Fibroblast of peridontal ligament (primary cell): Measurements from ENCODE around the gene PDZK1.
"Not testable (repeated sequence)": the region's sequence is repeated elsewhere in the genome, so short reads cannot be mapped to it uniquely, and the experiment has no call there.

Experiments used
- DNase-seq: peaks from one replicate; pipeline ENCODE4 v3.0.0-alpha.2; 2010; ENCODE audit errors: extremely low read depth

PDZK1 gene

DNA sequence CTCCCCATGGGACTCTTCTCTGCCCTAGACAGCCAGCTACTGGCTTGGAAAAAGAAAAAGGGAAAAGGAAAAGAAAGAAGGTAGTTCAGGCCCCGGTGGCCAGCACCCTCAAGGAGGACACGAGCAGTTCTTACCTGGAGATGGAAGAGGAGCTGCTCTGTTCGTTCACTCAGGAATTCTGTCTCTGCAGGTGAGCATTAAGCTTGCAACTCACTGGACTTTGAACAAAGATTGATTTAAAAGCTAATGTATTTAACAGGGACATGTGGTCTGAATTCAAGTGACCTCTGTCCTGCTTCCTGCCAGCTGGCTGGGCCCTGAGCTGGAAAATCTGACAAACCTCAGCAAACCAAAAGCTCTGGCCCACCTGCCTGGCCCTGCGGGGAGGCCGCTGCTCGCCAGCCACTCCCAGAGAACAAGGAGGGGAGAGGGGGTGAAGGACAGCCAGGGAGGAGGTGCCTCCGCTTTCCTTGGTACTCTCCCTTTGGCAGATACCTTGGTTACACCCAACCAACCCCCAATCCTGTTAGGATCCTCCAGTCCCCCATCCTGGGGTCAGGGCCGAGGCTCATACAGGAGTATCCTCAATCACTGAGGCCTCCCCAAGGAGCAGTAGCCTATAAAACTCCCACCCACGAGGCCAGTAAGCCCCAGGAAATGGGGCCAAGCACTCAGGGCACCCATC lies at the start of gene PDZK1:
TSS of gene PDZK1 (minus strand) at position 186 of the 685 bp plus-strand sequence. CDS start 19,347 bp downstream, outside the sequence.
- no peak for DNase-seq

GRCh38 chr1:145751491-145752037 lies 44.4 kb upstream of the PDZK1 start:
- peak; percentile 99 for DNase-seq

DNA sequence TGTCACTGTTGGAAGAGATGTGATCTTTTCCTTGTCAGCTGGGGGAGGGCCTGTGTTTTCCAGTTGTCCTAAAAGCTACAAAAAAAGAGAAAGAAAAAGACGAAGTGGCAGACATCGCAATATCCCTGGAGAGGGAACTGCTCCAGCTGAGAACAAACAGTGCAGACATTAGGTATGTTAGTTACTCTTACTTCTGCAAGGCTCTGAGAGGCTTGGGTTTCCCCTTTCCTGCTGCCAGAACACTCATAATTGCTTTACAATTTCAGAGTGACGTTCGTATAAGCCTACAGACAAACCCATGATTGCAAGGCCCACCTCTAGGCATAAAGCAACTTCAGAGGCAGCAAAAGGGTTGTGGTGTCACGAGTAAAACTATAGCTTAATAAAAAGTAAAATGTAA lies 43.3 kb upstream of the PDZK1 start:
- DNase-seq, result peak; percentile 75

- DNase-seq, result no peak
Measured at GRCh38 chr1:145747398-145748247, 40.5 kb upstream of the PDZK1 start.

GRCh38 chr1:145740269-145740668 lies 33.1 kb upstream of the PDZK1 start:
- peak; percentile 92 for DNase-seq

DNA sequence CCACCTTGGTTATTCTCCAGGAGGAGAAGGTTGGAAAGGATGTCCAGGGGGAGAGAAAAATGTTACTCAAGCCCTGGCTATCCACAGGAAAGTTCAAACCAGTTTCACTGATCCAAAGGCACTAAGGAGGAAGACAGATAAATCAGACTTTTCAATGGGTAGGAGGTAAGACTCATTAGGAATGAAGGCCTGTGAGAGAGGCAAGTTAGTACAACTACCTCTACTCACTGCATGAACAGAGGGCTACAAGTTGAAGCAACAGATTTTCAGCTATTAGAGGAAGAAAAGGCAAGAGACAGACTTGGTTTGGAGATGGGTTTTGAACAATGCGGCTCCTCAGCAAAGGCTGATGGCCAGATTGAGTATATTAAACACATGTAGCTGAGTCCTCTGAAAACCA lies 29.0 kb upstream of the PDZK1 start:
- no peak for DNase-seq

- no peak for DNase-seq
Measured at GRCh38 chr1:145730900-145731299, 23.7 kb upstream of the PDZK1 start.

DNA sequence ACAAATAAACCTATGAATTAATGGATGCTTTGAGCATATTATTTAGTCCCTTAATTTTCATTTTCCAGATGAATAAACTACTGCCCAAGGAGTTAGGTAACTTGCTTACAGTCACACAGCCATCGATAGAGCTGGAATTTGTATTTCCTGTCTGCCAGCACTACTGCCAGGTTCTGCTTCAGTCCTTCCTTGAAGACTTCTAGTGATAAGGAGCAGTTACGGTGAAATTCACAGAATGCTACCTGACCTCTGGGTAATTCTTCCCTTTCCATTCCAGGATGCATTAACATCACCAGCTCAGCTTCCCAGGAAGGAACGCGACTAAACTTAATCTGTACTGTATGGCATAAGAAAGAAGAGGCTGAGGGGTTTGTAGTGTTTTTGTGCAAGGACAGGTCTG lies 23.3 kb upstream of the PDZK1 start:
- DNase-seq, result no peak

- peak; percentile 60 for DNase-seq
Measured at GRCh38 chr1:145729666-145730436, 22.7 kb upstream of the PDZK1 start.

- DNase-seq, result peak; percentile 41
Measured at GRCh38 chr1:145729196-145729595, 22.0 kb upstream of the PDZK1 start.

DNA sequence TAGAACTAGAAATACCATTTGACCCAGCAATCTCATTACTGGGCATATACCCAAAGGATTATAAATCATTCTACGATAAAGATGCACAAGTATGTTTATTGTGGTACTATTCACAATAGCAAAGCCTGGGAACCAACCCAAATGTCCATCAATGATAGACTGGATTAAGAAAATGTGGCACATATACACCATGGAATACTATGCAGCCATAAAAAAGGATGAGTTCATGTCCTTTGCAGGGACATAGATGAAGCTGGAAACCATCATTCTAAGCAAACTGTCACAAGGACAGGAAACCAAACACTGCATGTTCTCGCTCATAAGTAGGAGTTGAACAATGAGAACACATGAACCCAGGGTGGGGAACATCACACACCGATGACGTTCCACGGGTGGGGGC lies 19.0 kb upstream of the PDZK1 start:
- not testable (repeated sequence) for DNase-seq

- DNase-seq, result peak; percentile 43
Measured at GRCh38 chr1:145720878-145721671, 13.9 kb upstream of the PDZK1 start.

- DNase-seq, result peak; percentile 72
Measured at GRCh38 chr1:145720556-145720877, 13.3 kb upstream of the PDZK1 start.

GRCh38 chr1:145719230-145720079 lies 12.3 kb upstream of the PDZK1 start, which contains the start of gene CD160:
CD160 (plus strand) TSS chr1:145719499; CDS start chr1:145728328, 8,829 bp downstream.
- no peak for DNase-seq

DNA sequence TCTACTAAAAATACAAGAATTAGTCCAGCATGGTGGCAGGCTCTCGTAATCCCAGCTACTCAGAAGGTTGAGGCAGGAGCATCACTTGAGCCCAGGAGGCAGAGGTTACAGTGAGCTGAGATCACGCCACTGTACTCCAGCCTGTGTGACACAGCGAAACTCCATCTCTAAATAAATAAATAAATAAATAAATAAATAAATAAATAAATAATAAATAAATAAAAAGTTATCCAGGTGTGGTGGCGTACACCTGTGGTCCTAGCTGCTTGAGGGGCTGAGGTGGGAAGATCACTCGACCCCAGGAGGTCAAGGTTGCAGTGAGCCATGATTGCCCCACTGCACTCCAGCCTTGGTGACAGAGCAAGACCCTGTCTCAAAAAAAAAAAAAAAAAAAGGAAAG lies 11.3 kb upstream of the PDZK1 start:
- not testable (repeated sequence) for DNase-seq

DNA sequence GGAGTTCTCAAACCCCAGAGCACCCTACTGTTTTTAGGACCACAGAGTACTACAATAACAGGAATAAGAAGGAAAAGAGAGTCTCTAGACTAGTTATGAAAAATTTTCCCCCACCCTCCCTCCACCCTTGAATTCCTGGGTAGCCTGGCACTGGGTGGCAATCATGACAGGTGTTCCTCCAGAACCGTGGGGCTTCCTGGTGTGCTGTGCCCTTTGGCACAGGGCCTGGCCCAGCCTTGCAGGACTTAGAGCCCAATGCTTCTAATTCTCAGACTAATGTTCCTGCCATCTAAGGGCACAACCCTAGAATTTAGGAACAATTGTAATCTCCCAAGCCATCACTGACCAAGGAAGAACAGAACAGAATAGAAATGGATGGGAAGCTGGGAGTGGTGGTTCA lies 10.7 kb upstream of the PDZK1 start:
- DNase-seq, result no peak

DNA sequence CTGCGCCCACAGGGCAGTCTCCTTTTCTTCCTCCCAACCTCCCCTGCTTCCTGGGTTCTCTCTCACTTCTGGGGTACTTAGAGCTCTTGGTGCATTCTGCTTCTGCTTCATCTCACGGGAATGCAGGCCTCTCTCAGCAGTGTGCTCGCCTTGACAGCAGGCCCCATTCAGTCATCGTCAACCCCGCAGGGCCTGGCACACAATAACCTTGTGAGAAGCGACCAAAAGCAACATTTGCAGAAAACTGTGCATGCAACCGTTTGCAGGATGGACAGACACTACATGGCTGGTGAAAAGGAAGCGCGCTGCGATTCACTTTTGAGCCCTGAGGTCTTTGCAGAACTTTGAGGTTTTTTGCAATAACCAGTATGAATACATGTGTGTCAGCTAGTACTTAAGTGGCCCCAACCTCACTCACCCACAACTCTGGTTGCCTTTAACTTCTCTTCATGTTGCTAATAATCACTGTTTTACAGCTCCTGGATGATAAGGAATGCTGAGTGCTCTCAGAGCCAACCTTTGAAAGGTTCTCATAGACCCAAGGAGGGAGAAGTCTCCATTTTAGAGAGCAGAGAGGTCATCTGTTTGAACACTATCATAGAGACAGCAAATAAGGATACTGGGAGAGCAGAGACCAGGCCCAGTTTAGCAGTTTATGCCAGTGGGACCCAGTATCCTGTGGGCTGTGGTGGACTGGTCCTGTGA lies 9.6 kb upstream of the PDZK1 start:
- no peak for DNase-seq

- no peak for DNase-seq
Measured at GRCh38 chr1:145714524-145715111, 7.5 kb upstream of the PDZK1 start.

DNA sequence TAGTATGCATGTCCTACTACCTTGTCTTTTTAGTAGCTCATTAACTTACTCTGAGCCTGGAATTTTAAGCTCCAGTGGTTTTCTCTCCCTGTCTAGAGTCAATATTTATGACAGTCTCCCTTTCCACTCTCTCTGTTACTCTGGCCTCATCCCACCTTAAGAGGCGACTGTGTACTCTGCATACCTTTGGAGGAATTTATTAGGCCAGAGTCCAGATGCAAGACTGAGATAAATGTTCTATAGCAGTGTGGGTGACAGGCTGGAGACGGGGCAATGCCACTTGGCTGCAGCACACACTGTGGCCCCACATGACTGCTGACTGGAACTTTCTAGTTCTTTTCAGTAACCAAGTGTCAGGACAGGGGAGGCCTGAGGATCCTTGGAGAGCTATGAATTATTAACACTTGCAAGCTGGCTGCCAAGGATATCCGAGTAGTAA lies 4.1 kb upstream of the PDZK1 start:
- DNase-seq, result no peak
